GM12878 (cell line): ENCODE data around the gene ACSL4. TPM values are rescaled to one million over a fixed set of nuclear protein-coding genes. Genes with fewer than 3 reads are reported as not detected.

Source experiments
- DPF2 ChIP-seq: fragments of 450-650 bp; IDR thresholded peaks from 2 replicates; pipeline ENCODE4 v1.6.1; 2017; ENCODE audit warnings: mild to moderate bottlenecking
- EGR1 ChIP-seq, 2 experiments: IDR thresholded peaks; 1 replicate in 1 of 2; 2 replicates in 1 of 2; pipeline ENCODE4 v1.6.1; 2011 to 2012; ENCODE audit warnings: low read depth in 2 of 2, low read length in 2 of 2, borderline replicate concordance in 1 of 2, mild to moderate bottlenecking in 1 of 2, moderate library complexity in 1 of 2
- NR2C2 ChIP-seq: IDR thresholded peaks from 2 replicates; pipeline ENCODE4 v1.6.1; 2011; ENCODE audit warnings: borderline replicate concordance, low read depth; ENCODE audit not compliant: control insufficient read depth, insufficient read length
- ZNF274 ChIP-seq: IDR thresholded peaks from one replicate; pipeline ENCODE4 v1.8.0; 2011; ENCODE audit not compliant: insufficient read length, insufficient read depth
- polyA plus RNA-seq, 11 experiments: library from polyadenylated mRNA; depleted of rRNA in 4 of 11; unstranded in 6 of 11; stranded (reverse) in 5 of 11; fragments of >200 nt; fragmentation: Nextera tagmentation in 4 of 11; fragmentation: Illumina TruSeq in 1 of 11; extraction: Ambion mirVana in 4 of 11; extraction: Trizol in 1 of 11; gene quantifications; 1 replicate in 1 of 11; 2 replicates in 10 of 11; pipeline versions ENCODE4 v1.2.1 to v1.2.3, GENCODE V29; 2011 to 2016; ENCODE audit warnings: inconsistent platforms in 2 of 11, missing spikeins in 2 of 11, low read depth in 1 of 11
- total RNA-seq, 4 experiments: library from RNA; depleted of rRNA in 3 of 4; stranded (reverse); fragments of >200 nt in 3 of 4; fragmentation: Illumina TruSeq in 1 of 4; extraction: Trizol in 1 of 4; gene quantifications; 2 replicates each; pipeline versions ENCODE4 v1.2.1 to v1.2.3, GENCODE V29; 2013 to 2021
- TF ChIP-seq, protein P1 (sequence below): IDR thresholded peaks from 2 replicates; pipeline ENCODE4 v1.6.1; 2012; ENCODE audit warnings: improper control_type of control experiment, low read depth, low read length; ENCODE audit not compliant: insufficient replicate concordance
- TF ChIP-seq, protein P2 (sequence below): IDR thresholded peaks from 2 replicates; pipeline ENCODE4 v1.6.1; 2012; ENCODE audit warnings: mild to moderate bottlenecking, low read depth, low read length

ACSL4 gene
- total and polyA plus RNA-seq, 10 of the 15 experiments (the other 5 are each of a cell fraction or from before 2014, with no cell fraction given): 20.7 to 66.6 (median 45.4) TPM

DNA sequence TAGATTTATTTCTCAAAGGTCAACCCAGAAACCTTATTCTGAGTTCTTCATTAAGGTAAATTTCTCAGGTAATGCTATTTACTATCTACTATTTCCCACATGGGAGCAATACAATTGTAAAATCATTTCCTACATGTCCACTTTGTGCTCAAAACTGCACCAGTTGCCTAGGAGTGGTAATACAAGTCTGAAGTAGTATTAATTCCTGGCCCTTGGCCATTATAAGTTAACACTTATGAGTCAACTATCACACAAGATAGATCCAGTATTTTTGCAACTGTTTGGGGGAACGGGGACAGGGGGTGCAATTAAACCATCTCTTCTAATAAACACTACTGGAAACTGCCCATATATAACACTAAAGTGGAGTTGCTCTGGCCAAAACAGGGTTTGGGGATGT, 48.9 kb downstream of the ACSL4 start (continued):
- TF ChIP-seq, protein P1, sequence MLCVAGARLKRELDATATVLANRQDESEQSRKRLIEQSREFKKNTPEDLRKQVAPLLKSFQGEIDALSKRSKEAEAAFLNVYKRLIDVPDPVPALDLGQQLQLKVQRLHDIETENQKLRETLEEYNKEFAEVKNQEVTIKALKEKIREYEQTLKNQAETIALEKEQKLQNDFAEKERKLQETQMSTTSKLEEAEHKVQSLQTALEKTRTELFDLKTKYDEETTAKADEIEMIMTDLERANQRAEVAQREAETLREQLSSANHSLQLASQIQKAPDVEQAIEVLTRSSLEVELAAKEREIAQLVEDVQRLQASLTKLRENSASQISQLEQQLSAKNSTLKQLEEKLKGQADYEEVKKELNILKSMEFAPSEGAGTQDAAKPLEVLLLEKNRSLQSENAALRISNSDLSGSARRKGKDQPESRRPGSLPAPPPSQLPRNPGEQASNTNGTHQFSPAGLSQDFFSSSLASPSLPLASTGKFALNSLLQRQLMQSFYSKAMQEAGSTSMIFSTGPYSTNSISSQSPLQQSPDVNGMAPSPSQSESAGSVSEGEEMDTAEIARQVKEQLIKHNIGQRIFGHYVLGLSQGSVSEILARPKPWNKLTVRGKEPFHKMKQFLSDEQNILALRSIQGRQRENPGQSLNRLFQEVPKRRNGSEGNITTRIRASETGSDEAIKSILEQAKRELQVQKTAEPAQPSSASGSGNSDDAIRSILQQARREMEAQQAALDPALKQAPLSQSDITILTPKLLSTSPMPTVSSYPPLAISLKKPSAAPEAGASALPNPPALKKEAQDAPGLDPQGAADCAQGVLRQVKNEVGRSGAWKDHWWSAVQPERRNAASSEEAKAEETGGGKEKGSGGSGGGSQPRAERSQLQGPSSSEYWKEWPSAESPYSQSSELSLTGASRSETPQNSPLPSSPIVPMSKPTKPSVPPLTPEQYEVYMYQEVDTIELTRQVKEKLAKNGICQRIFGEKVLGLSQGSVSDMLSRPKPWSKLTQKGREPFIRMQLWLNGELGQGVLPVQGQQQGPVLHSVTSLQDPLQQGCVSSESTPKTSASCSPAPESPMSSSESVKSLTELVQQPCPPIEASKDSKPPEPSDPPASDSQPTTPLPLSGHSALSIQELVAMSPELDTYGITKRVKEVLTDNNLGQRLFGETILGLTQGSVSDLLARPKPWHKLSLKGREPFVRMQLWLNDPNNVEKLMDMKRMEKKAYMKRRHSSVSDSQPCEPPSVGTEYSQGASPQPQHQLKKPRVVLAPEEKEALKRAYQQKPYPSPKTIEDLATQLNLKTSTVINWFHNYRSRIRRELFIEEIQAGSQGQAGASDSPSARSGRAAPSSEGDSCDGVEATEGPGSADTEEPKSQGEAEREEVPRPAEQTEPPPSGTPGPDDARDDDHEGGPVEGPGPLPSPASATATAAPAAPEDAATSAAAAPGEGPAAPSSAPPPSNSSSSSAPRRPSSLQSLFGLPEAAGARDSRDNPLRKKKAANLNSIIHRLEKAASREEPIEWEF: no peak
- TF ChIP-seq EGR1 (IDR thresholded peaks at IDR 0.05; ENCODE audit: borderline replicate concordance in 1 of 2, low read depth in 2 of 2, low read length in 2 of 2) (no peak), NR2C2 (no peak), DPF2 (no peak), ZNF274 (no peak)
- TF ChIP-seq, protein P2, sequence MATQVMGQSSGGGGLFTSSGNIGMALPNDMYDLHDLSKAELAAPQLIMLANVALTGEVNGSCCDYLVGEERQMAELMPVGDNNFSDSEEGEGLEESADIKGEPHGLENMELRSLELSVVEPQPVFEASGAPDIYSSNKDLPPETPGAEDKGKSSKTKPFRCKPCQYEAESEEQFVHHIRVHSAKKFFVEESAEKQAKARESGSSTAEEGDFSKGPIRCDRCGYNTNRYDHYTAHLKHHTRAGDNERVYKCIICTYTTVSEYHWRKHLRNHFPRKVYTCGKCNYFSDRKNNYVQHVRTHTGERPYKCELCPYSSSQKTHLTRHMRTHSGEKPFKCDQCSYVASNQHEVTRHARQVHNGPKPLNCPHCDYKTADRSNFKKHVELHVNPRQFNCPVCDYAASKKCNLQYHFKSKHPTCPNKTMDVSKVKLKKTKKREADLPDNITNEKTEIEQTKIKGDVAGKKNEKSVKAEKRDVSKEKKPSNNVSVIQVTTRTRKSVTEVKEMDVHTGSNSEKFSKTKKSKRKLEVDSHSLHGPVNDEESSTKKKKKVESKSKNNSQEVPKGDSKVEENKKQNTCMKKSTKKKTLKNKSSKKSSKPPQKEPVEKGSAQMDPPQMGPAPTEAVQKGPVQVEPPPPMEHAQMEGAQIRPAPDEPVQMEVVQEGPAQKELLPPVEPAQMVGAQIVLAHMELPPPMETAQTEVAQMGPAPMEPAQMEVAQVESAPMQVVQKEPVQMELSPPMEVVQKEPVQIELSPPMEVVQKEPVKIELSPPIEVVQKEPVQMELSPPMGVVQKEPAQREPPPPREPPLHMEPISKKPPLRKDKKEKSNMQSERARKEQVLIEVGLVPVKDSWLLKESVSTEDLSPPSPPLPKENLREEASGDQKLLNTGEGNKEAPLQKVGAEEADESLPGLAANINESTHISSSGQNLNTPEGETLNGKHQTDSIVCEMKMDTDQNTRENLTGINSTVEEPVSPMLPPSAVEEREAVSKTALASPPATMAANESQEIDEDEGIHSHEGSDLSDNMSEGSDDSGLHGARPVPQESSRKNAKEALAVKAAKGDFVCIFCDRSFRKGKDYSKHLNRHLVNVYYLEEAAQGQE: no peak
- TF ChIP-seq, all 136 proteins: peak for 0
